Large intestine (tissue), 3 donors: Measurements from ENCODE around the gene IGF1R. TPM values are rescaled to one million over a fixed set of nuclear protein-coding genes. Genes with fewer than 3 reads are reported as not detected.
"Not testable (repeated sequence)": the region's sequence is repeated elsewhere in the genome, so short reads cannot be mapped to it uniquely, and the experiment has no call there.

ENCODE experiments used
- DNase-seq, 2 donors: peaks; one replicate each; pipeline versions ENCODE4 v3.0.0 to v3.0.0-alpha.2; 2013
- H3K27ac ChIP-seq: one replicate; pipeline ENCODE4 v1.5.1; 2013; ENCODE audit warnings: low read length
- H3K27me3 ChIP-seq: 2 replicates; pipeline ENCODE4 v1.6.1; 2013; ENCODE audit warnings: low read length; ENCODE audit not compliant: control insufficient read depth, insufficient read depth
- H3K36me3 ChIP-seq: 2 replicates; pipeline ENCODE4 v1.6.1; 2013; ENCODE audit warnings: low read length; ENCODE audit not compliant: control insufficient read depth, insufficient read depth
- H3K4me1 ChIP-seq: one replicate; pipeline ENCODE4 v1.6.1; 2013; ENCODE audit warnings: low read length; ENCODE audit not compliant: control insufficient read depth, insufficient read depth
- H3K4me3 ChIP-seq: one replicate; pipeline ENCODE4 v1.5.1; 2013; ENCODE audit warnings: low read length
- H3K9me3 ChIP-seq: one replicate; pipeline ENCODE4 v1.6.1; 2013; ENCODE audit warnings: mild to moderate bottlenecking, low read depth, low read length, moderate library complexity; ENCODE audit not compliant: control insufficient read depth
- WGBS: methylation state at CpG from one replicate; pipeline ENCODE4 v1.1.5; 2013; ENCODE audit warnings: low lambda C conversion rate; ENCODE audit not compliant: insufficient coverage; 5-methylcytosine and 5-hydroxymethylcytosine counted together
- polyA plus RNA-seq: library from polyadenylated mRNA; unstranded; fragments of 120-200 nt; gene quantifications from one replicate; pipeline ENCODE4 v1.2.1, GENCODE V29; 2013

IGF1R gene
- polyA plus RNA-seq, 1 donor, result 22.5 TPM

DNA sequence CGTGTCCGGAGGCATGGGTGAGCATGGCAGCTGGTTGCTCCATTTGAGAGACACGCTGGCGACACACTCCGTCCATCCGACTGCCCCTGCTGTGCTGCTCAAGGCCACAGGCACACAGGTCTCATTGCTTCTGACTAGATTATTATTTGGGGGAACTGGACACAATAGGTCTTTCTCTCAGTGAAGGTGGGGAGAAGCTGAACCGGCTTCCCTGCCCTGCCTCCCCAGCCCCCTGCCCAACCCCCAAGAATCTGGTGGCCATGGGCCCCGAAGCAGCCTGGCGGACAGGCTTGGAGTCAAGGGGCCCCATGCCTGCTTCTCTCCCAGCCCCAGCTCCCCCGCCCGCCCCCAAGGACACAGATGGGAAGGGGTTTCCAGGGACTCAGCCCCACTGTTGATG lies 309.7 kb downstream of the IGF1R start:
- peaks cover 13% of the 10 kb centered on the region for H3K9me3 ChIP-seq
- no peak overlapping the region for H3K27ac ChIP-seq
- peaks cover 85% of the 10 kb centered on the region for H3K36me3 ChIP-seq
- H3K4me1 ChIP-seq, result no peaks in the 10 kb centered on the region
- no peak overlapping the region for H3K4me3 ChIP-seq
- no peaks in the 10 kb centered on the region for H3K27me3 ChIP-seq
- no CpG with 5 or more reads among the region's 11 CpGs for WGBS
- DNase-seq, result no peak

DNA sequence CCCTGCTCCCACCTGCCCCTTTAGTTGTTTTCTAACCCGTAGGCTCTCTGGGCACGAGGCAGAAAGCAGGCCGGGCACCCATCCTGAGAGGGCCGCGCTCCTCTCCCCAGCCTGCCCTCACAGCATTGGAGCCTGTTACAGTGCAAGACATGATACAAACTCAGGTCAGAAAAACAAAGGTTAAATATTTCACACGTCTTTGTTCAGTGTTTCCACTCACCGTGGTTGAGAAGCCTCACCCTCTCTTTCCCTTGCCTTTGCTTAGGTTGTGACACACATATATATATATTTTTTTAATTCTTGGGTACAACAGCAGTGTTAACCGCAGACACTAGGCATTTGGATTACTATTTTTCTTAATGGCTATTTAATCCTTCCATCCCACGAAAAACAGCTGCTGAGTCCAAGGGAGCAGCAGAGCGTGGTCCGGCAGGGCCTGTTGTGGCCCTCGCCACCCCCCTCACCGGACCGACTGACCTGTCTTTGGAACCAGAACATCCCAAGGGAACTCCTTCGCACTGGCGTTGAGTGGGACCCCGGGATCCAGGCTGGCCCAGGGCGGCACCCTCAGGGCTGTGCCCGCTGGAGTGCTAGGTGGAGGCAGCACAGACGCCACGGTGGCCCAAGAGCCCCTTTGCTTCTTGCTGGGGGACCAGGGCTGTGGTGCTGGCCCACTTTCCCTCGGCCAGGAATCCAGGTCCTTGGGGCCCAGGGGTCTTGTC lies 310.7 kb downstream of the IGF1R start:
- H3K36me3 ChIP-seq, result peaks cover 75% of the 10 kb centered on the region
- H3K27me3 ChIP-seq, result no peaks in the 10 kb centered on the region
- DNase-seq, result no peak
- no peaks in the 10 kb centered on the region for H3K4me1 ChIP-seq
- H3K4me3 ChIP-seq, result no peak overlapping the region
- H3K27ac ChIP-seq, result no peak overlapping the region
- H3K9me3 ChIP-seq, result peaks cover 13% of the 10 kb centered on the region
- WGBS, result no CpG with 5 or more reads among the region's 22 CpGs

DNA sequence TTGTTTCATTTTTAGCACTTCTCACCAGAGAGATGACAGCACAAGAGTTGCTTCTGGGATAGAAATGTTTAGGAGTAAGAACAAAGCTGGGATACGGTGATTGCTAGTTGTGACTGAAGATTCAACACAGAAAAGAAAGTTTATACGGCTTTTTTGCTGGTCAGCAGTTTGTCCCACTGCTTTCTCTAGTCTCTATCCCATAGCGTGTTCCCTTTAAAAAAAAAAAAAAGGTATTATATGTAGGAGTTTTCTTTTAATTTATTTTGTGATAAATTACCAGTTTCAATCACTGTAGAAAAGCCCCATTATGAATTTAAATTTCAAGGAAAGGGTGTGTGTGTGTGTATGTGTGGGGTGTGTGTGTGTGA lies 311.3 kb downstream of the IGF1R start:
- 92% methylated on average over 2 of the region's 3 CpGs for WGBS

DNA sequence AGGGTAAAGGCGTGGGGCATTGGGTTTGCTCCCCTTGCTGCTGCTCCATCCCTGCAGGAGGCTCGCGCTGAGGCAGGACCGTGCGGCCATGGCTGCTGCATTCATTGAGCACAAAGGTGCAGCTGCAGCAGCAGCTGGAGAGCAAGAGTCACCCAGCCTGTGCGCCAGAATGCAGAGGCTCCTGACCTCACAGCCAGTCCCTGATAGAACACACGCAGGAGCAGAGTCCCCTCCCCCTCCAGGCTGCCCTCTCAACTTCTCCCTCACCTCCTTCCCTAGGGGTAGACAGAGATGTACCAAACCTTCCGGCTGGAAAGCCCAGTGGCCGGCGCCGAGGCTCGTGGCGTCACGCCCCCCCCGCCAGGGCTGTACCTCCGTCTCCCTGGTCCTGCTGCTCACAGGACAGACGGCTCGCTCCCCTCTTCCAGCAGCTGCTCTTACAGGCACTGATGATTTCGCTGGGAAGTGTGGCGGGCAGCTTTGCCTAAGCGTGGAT lies 312.3 kb downstream of the IGF1R start:
- no peaks in the 10 kb centered on the region for H3K27me3 ChIP-seq
- DNase-seq, result no peak
- peaks cover 13% of the 10 kb centered on the region for H3K9me3 ChIP-seq
- H3K36me3 ChIP-seq, result peaks cover 65% of the 10 kb centered on the region
- WGBS, result no CpG with 5 or more reads among the region's 21 CpGs
- H3K4me1 ChIP-seq, result no peaks in the 10 kb centered on the region
- no peak overlapping the region for H3K4me3 ChIP-seq
- H3K27ac ChIP-seq, result no peak overlapping the region

More for the DNA sequence above, 311.3 kb downstream of the IGF1R start:
- no peaks in the 10 kb centered on the region for H3K4me1 ChIP-seq
- H3K9me3 ChIP-seq, result peaks cover 13% of the 10 kb centered on the region
- peaks cover 71% of the 10 kb centered on the region for H3K36me3 ChIP-seq
- H3K4me3 ChIP-seq, result no peak overlapping the region
- H3K27me3 ChIP-seq, result no peaks in the 10 kb centered on the region
- no peak overlapping the region for H3K27ac ChIP-seq
- no peak for DNase-seq

DNA sequence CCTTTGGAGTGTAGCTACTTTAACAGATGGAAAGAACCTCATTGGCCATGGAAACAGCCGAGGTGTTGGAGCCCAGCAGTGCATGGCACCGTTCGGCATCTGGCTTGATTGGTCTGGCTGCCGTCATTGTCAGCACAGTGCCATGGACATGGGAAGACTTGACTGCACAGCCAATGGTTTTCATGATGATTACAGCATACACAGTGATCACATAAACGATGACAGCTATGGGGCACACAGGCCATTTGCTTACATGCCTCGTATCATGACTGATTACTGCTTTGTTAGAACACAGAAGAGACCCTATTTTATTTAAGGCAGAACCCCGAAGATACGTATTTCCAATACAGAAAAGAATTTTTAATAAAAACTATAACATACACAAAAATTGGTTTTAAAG lies 315.1 kb downstream of the IGF1R start:
- Histone ChIP-seq H3K36me3 (peaks cover 40% of the 10 kb centered on the region), H3K4me3 (no peak overlapping the region), H3K27ac (no peak overlapping the region), H3K9me3 (peaks cover 13% of the 10 kb centered on the region), H3K4me1 (no peaks in the 10 kb centered on the region), H3K27me3 (no peaks in the 10 kb centered on the region)
- 100% methylated on average over 2 of the region's 8 CpGs for WGBS
- DNase-seq, result no peak

DNA sequence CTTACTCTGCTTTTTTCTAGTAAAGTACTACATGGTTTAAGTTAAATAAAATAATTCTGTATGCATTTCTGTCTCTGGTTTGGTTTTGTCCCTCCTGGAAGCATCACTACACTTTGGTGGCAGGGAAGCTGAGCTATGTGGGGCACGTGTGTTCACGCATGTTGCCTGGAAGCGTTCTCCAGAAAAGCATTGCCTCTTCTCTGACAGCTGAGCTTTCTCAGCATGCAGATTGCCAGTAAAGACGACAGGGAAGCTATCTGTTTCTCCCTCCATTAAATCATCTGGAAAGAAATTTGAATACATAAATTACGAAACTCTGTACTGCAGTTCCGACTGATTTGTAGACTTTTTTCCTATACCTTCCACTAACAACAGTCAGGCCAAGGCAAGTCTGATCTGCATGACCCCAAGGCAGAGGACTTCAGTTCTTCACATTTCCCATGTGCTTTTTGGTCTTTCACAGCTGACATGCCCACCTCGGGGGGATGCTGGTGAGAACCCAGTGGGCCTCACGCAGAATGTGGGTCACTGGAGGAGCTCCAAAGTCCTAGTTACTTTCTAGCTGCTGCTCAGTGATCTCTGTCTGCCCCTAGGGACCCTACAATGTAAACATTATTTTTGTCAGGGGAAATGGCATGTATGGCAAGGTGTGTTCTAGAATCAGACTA lies 316.3 kb downstream of the IGF1R start:
- H3K36me3 ChIP-seq, result peaks cover 31% of the 10 kb centered on the region
- H3K9me3 ChIP-seq, result peaks cover 13% of the 10 kb centered on the region
- no peak overlapping the region for H3K4me3 ChIP-seq
- no peaks in the 10 kb centered on the region for H3K4me1 ChIP-seq
- H3K27me3 ChIP-seq, result no peaks in the 10 kb centered on the region
- DNase-seq, result no peak
- WGBS, result 60% methylated on average over 2 of the region's 8 CpGs
- no peak overlapping the region for H3K27ac ChIP-seq

DNA sequence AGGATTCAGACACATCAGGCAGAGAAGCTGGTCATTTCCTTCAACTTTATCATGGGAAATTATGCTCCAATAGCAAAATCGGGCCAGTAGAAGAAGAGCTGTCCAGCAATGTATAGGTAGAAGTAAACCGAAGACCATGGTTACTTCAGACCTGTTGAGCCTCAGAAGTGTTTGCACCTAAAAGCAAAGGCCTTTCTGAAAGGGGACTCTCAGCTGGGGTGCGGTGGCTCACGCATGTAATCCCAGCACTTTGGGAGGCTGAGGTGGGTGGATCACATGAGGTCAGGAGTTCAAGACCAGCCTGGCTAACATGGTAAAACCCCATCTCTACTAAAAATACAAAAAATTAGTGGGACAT lies 316.8 kb downstream of the IGF1R start:
- not testable (repeated sequence) for H3K4me3 ChIP-seq, H3K27me3 ChIP-seq, DNase-seq, H3K27ac ChIP-seq, H3K4me1 ChIP-seq
- H3K36me3 ChIP-seq, result peaks cover 27% of the 10 kb centered on the region
- H3K9me3 ChIP-seq, result peaks cover 13% of the 10 kb centered on the region
- no CpG with 5 or more reads among the region's 4 CpGs for WGBS

DNA sequence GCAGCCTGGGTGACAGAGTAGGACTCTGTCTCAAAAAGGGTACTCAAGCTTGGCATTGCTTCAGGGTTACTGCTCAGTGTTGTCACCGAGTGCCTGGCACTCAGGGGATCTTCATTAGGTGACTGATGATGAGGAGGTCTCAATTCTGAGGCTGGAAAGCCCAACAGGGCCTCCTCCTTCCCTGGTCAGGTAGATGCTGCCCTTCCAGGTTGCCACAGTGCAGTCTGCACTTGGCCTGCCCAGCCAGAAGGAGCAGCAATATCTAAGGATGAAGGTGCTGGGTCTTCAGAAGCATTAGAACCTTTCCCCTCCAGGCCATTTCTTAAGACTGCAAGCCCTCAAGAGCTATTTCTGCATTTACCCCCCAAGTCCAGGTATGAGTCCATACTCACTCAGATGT lies 317.3 kb downstream of the IGF1R start:
- Histone ChIP-seq H3K4me3 (no peak overlapping the region), H3K27me3 (no peaks in the 10 kb centered on the region), H3K36me3 (peaks cover 22% of the 10 kb centered on the region), H3K9me3 (peaks cover 10% of the 10 kb centered on the region), H3K27ac (no peak overlapping the region), H3K4me1 (no peaks in the 10 kb centered on the region)
- no peak for DNase-seq
- no CpG with 5 or more reads among the region's 1 CpG for WGBS

DNA sequence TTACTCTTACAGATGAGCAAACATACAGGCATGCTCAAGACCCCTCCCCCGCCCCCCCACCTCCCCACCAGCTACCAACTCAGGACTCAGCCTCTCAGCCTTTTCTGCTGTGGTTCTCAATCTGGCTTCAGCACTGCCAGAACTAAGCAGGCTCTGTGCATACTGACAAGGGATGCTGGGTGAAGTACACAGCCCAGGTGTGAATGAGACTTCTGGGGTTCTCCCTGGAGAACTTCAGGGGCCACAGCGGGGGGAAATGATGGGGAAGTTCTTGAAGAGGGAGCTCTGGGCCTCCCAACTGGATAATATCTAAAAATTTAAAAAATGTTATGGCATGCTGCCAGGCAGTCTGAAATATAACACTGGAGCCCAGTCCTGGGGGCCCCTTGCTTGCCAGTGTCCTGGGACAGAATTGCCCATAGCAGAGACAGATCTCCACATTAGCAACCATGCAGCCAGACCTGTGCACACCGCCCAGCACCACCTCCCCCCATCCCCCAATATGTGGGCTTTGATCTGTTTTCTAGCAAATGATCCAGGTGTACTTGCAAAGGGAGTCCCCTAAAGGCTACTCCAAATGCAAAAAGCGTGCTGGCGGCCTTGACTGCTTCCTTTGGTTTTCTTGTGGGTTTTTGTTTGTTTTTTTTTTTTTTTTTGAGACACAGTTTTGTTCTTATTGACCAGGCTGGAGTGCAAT lies 317.9 kb downstream of the IGF1R start:
- Histone ChIP-seq H3K36me3 (peaks cover 16% of the 10 kb centered on the region), H3K4me3 (no peak overlapping the region), H3K4me1 (no peaks in the 10 kb centered on the region), H3K9me3 (peaks cover 3% of the 10 kb centered on the region), H3K27me3 (no peaks in the 10 kb centered on the region), H3K27ac (no peak overlapping the region)
- DNase-seq, result no peak
- WGBS, result 100% methylated on average over 1 of the region's 5 CpGs

DNA sequence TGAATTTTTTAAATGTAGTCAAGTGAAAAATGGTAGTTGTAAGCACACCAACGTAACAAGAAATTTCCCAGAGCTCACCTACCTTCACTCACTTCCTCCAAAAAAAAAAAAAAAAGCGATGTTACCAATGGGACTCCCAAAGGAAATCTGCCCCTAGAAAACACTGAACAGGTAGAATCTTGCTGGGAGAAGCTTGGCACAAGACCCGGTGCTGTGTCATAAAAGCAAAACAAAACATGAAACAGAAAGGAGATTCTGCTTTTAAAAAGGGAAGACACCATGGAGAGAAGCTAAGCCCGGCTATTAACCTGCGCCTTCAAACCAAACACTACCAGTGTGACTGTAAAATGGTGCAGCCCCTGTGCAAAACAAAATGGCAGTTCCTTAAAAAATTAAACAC lies 318.8 kb downstream of the IGF1R start:
- no CpG with 5 or more reads among the region's 5 CpGs for WGBS
- Histone ChIP-seq H3K9me3 (no peaks in the 10 kb centered on the region), H3K27ac (no peak overlapping the region)

More for the DNA sequence above, 318.8 kb downstream of the IGF1R start:
- Histone ChIP-seq H3K27me3 (no peaks in the 10 kb centered on the region), H3K4me1 (no peaks in the 10 kb centered on the region), H3K4me3 (no peak overlapping the region), H3K36me3 (peaks cover 7% of the 10 kb centered on the region)
- no peak for DNase-seq
